Osteocyte (in vitro differentiated cells): Measurements from ENCODE around the gene ABCC8. TPM values are rescaled to one million over a fixed set of nuclear protein-coding genes. Genes with fewer than 3 reads are reported as not detected.

Source experiments
- DNase-seq: peaks from one replicate; pipeline ENCODE4 v3.0.0; 2021; ENCODE audit warnings: mixed read lengths; ENCODE audit not compliant: unreplicated experiment; ENCODE audit errors: extremely low spot score
- H3K27ac Mint-ChIP-seq: one replicate; pipeline ENCODE4 v1.8.0; 2021; ENCODE audit warnings: mild to moderate bottlenecking, mixed read lengths; ENCODE audit not compliant: unreplicated experiment
- H3K27me3 Mint-ChIP-seq: one replicate; pipeline ENCODE4 v1.8.0; 2021; ENCODE audit warnings: mixed read lengths; ENCODE audit not compliant: unreplicated experiment
- H3K36me3 Mint-ChIP-seq: one replicate; pipeline ENCODE4 v1.8.0; 2021; ENCODE audit warnings: mixed read lengths; ENCODE audit not compliant: unreplicated experiment
- H3K4me1 Mint-ChIP-seq: one replicate; pipeline ENCODE4 v1.8.0; 2021; ENCODE audit warnings: mixed read lengths; ENCODE audit not compliant: unreplicated experiment
- H3K4me3 Mint-ChIP-seq: one replicate; pipeline ENCODE4 v1.8.0; 2021; ENCODE audit warnings: mild to moderate bottlenecking, moderate library complexity, mixed read lengths; ENCODE audit not compliant: unreplicated experiment
- H3K9me3 Mint-ChIP-seq: one replicate; pipeline ENCODE4 v1.8.0; 2021; ENCODE audit warnings: mixed read lengths; ENCODE audit not compliant: unreplicated experiment
- total RNA-seq: library from RNA; stranded (reverse); gene quantifications from 2 replicates; pipeline ENCODE4 v1.2.1, GENCODE V29; 2021
- TF ChIP-seq, protein P1 (sequence below): fragments of 200-600 bp; sonication (generic); IDR thresholded peaks from 2 replicates; pipeline ENCODE4 v1.5.0; 2021; ENCODE audit warnings: antibody characterized with exemption, mild to moderate bottlenecking, moderate library complexity

The ABCC8 gene
- total RNA-seq, 1 donor from 2014 or later: not detected

DNA sequence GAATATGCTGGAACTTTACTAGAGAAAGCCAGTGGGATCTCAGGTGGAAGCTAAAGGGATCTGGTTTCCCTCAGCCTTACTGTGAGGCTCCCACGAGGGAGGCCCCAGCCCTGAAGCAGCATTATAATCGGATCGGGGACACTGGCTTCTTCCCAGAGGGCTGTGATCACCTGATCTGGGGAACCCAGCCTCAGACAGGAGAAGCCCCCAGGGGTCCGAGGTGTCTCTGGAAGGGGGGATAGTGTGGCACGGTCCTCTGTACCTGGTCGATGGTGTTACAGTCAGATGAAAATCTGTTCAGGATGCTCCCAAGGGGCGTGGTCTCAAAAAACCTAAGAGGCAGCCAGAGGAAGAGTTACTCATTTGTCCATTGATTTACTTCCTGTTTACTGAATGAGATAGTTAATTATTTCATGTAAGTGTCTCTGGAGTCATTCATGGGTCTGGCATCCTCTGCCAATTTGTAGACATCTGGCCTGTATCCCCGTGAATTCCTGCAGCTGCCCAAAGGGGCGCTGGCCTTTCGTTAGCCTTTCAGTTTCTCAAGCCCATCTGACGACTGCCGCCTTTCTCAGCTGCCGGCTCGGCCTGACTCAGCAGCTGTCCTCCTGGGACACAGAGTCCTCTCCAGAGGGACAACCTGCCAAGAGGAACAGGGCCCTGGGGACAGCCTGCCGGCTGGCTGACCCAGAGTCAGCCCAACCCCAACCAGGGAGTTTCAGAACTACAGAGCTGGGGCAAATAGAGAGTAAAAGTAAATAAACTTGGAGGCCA lies 71.2 kb downstream of the ABCC8 start:
- Mint-ChIP-seq H3K4me3 (no peak overlapping the region), H3K27ac (no peak overlapping the region), H3K4me1 (peaks cover 7% of the 10 kb centered on the region), H3K9me3 (no peaks in the 10 kb centered on the region), H3K27me3 (no peaks in the 10 kb centered on the region), H3K36me3 (no peaks in the 10 kb centered on the region)
- TF ChIP-seq, protein P1, sequence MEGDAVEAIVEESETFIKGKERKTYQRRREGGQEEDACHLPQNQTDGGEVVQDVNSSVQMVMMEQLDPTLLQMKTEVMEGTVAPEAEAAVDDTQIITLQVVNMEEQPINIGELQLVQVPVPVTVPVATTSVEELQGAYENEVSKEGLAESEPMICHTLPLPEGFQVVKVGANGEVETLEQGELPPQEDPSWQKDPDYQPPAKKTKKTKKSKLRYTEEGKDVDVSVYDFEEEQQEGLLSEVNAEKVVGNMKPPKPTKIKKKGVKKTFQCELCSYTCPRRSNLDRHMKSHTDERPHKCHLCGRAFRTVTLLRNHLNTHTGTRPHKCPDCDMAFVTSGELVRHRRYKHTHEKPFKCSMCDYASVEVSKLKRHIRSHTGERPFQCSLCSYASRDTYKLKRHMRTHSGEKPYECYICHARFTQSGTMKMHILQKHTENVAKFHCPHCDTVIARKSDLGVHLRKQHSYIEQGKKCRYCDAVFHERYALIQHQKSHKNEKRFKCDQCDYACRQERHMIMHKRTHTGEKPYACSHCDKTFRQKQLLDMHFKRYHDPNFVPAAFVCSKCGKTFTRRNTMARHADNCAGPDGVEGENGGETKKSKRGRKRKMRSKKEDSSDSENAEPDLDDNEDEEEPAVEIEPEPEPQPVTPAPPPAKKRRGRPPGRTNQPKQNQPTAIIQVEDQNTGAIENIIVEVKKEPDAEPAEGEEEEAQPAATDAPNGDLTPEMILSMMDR: no peak
- no peak for DNase-seq

DNA sequence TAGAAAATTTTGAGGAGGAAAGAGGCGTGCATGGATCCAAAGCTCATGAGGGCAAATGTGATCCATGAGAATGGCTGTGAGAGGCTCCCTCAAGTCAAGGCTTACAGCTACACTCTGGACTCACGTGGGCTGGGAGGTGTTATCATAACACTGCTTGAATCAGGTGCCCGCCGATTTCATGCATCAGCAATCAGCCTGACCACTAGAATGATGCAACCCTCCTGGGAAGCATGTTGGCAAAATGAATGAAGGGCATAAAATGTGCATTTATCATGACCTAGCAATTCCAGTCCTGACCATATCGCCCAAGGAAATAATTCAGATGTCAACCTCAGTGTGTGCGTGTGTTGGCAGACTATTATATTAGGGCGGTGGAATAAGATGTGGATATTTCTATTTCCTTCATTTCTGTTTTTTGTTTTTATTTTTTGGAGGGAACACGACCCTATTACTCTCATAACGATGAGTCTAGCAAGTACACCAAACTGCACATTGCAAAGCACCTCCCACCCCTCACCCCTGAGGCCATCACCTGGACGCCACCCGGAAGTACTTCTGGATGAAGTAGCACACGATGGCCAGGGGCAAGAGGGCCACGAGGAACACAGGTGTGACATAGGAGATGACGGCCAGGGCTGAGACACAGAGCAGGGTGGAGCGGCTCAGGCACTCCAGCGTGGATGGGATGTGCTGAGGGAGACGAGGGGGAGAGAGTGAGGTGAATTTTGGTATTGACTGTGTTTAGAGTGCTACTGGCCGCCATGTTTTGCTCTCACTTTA lies 72.5 kb downstream of the ABCC8 start:
- TF ChIP-seq, protein P1: no peak
- no peak for DNase-seq
- Mint-ChIP-seq H3K9me3 (no peaks in the 10 kb centered on the region), H3K4me3 (no peak overlapping the region), H3K36me3 (no peaks in the 10 kb centered on the region), H3K27ac (no peak overlapping the region), H3K4me1 (peaks cover 7% of the 10 kb centered on the region), H3K27me3 (peaks cover 11% of the 10 kb centered on the region)

DNA sequence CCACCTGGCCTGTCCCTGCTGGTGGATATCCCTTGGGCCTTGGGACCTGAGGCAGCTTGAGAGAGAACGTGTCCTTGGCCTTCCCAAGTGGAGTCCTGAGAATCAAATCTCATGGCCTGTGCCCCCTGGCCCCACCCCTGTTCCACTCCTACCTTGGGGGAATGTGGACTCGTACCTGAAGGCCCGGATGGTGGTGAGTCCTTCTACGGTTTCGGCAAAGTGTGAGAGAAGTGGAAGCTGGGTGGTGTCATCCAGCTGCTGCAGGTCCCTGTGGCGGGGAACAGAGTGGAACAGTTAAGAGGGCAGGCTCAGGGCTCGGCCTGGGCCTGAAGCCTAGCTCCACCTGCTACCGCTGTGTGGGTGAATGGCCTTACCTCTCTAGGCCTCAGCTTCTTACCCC lies 74.2 kb downstream of the ABCC8 start:
- no peak for DNase-seq

DNA sequence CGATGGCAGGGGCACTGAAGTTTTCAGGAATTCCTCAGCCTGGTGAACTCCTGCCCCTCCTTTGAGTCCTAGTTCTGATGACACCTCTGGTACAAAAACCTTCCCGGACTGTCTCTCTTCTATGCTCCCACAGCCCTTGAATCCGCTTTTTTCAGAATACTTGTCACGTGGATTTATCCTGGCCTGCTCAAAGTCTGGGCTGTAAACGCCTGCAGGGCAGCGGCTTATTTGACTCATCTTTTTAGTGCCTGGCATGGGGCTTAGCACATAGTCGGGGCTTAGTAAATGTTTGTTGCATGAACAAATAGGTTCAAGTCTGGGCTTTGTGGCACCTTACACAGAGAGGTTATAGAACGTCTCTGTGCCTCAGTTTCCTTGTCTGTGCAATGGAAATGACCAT lies 74.8 kb downstream of the ABCC8 start:
- peaks cover 15% of the 10 kb centered on the region for H3K27me3 Mint-ChIP-seq
- no peaks in the 10 kb centered on the region for H3K36me3 Mint-ChIP-seq
- peaks cover 7% of the 10 kb centered on the region for H3K4me1 Mint-ChIP-seq
- H3K9me3 Mint-ChIP-seq: no peaks in the 10 kb centered on the region
- no peak overlapping the region for H3K4me3 Mint-ChIP-seq
- no peak for DNase-seq
- TF ChIP-seq, protein P1: no peak
- no peak overlapping the region for H3K27ac Mint-ChIP-seq

More for the DNA sequence above, 74.2 kb downstream of the ABCC8 start:
- no peak overlapping the region for H3K4me3 Mint-ChIP-seq
- H3K4me1 Mint-ChIP-seq: peaks cover 7% of the 10 kb centered on the region
- H3K27ac Mint-ChIP-seq: no peak overlapping the region
- H3K9me3 Mint-ChIP-seq: no peaks in the 10 kb centered on the region
- TF ChIP-seq, protein P1: no peak
- no peaks in the 10 kb centered on the region for H3K36me3 Mint-ChIP-seq
- peaks cover 15% of the 10 kb centered on the region for H3K27me3 Mint-ChIP-seq

DNA sequence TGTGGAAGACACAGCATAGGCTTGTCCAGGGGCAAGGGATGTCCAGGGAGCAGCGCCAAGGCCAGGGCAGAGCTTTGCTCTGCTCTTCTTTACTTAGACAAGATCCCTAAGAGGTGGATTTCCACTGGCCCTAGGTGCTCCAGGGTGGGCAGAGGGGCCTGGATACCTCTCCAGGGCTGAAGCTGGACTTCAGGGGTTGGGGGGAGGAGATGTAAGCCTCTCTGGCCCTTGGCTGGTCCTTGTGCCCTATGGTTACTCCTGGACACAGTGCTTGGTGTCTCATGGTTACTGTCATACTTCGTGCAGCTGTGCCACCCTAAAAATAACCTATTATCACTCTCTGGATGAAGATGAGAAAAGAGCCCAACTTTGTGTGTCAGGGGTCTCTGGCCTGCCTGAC lies 75.3 kb downstream of the ABCC8 start:
- Mint-ChIP-seq H3K9me3 (no peaks in the 10 kb centered on the region), H3K4me3 (no peak overlapping the region), H3K27ac (no peak overlapping the region), H3K27me3 (peaks cover 15% of the 10 kb centered on the region), H3K36me3 (no peaks in the 10 kb centered on the region), H3K4me1 (peaks cover 7% of the 10 kb centered on the region)
- TF ChIP-seq, protein P1: no peak
- no peak for DNase-seq
